ENCODE results near the gene KNDC1. TPM values are rescaled to one million over a fixed set of nuclear protein-coding genes. Genes with fewer than 3 reads are reported as not detected.

KNDC1 gene
- total RNA-seq, 1 donor from 2014 or later, result 0.54 TPM

DNA sequence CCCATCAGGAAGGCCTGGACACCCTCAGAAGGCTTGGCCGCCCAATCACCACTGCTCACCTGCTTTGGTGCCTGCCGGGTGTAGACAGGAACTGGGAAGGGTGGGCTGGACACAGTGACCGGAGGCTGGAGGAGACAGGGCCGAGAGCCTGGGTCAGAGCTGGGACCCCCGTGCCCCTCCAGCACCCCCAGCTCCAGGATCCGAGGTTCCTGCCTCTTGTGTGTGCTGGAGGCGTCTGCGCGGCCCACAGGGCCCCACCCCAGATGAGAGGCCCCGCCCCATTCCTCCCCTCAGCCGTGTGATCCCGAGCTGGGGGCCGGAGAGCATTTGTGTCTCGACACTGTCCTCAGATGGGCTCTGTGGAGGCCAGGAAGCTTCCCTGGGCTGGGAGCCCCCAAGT, 107.3 kb downstream of the KNDC1 start:
- Mint-ChIP-seq H3K27ac (no peak overlapping the region), H3K36me3 (ENCODE audit: low read depth) (peaks cover 20% of the 10 kb centered on the region), H3K4me1 (ENCODE audit: low read depth) (peaks cover 34% of the 10 kb centered on the region), H3K27me3 (ENCODE audit: insufficient read depth) (no peaks in the 10 kb centered on the region), H3K4me3 (no peak overlapping the region), H3K9me3 (no peaks in the 10 kb centered on the region)
- no peak for DNase-seq (ENCODE audit: low spot score)
- intact Hi-C loops (cut with micrococcal nuclease), result no loop called here

DNA sequence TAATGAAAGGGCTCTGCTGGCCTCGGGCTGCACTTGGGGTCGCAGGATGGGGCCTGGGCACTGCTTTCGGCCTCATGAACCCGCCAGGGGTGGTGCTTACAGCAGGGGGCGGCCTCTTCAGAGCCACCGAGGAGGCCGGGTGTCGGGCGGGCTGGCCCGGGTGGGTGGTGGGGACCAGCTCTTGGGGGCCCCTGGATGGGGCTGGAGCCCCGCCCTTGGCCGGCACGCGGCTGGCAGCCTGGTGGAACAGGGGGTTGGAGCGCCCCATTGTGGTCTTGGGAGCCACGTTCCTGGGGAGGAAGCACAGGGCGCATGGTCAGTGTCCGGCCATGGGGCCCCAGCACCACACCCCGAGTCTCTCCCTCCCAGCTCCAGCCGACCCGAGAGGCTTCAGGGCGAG, 107.8 kb downstream of the KNDC1 start:
- no peak overlapping the region for H3K27ac Mint-ChIP-seq

DNA sequence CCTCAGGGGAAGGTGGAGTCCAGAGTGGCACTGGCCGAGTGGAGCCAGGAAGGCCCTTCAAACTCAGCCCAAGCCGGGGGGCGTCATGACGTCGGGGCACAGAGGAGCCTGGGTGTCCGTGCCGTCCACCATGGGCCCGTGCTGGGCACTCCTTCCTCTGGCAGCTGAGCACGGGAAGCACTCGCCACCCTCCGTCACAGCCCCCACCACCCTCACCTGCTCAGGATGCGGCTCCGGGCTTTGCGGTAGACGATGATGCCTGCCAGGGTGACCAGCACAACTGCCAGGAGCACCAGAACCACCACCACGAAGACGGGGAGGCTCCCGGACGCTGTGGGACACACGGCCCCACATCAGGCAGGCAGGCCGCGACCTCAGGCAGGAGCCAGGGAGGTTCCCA, 108.5 kb downstream of the KNDC1 start:
- Mint-ChIP-seq H3K4me1 (ENCODE audit: low read depth) (peaks cover 22% of the 10 kb centered on the region), H3K36me3 (ENCODE audit: low read depth) (peaks cover 18% of the 10 kb centered on the region), H3K9me3 (no peaks in the 10 kb centered on the region), H3K27me3 (ENCODE audit: insufficient read depth) (no peaks in the 10 kb centered on the region), H3K4me3 (no peak overlapping the region), H3K27ac (no peak overlapping the region)
- intact Hi-C loops (cut with micrococcal nuclease), result no loop called here
- no peak for DNase-seq (ENCODE audit: low spot score)

More for the DNA sequence above, 107.8 kb downstream of the KNDC1 start:
- H3K27me3 Mint-ChIP-seq (ENCODE audit: insufficient read depth), result no peaks in the 10 kb centered on the region
- no peak for DNase-seq (ENCODE audit: low spot score)
- no peaks in the 10 kb centered on the region for H3K9me3 Mint-ChIP-seq
- H3K4me1 Mint-ChIP-seq (ENCODE audit: low read depth), result peaks cover 29% of the 10 kb centered on the region
- intact Hi-C loops (cut with micrococcal nuclease), result no loop called here
- H3K36me3 Mint-ChIP-seq (ENCODE audit: low read depth), result peaks cover 21% of the 10 kb centered on the region
- no peak overlapping the region for H3K4me3 Mint-ChIP-seq

DNA sequence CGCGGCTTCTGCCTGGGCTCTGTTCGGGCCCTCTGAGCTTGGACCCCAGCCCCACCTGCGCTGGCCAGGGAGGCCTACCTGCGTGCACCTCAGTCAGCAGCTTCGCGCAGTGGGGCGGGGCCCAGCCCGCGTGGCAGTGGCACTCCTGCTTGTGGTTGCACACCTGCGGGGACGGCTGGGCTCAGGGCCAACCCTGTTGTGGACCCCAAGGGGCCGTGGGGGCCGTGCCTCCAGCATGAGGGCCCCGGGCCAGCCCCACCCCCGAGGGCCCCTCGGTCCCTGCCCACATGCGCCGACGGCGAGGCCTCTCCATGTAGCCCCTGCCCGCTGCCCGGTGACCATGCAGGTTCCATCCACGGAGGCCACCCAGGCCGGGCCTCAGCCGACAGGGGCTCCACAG, 109.3 kb downstream of the KNDC1 start:
- intact Hi-C loops (cut with micrococcal nuclease), result no loop called here
- Mint-ChIP-seq H3K4me3 (no peak overlapping the region), H3K4me1 (ENCODE audit: low read depth) (peaks cover 15% of the 10 kb centered on the region), H3K9me3 (no peaks in the 10 kb centered on the region), H3K27ac (no peak overlapping the region), H3K27me3 (ENCODE audit: insufficient read depth) (no peaks in the 10 kb centered on the region), H3K36me3 (ENCODE audit: low read depth) (peaks cover 16% of the 10 kb centered on the region)
- no peak for DNase-seq (ENCODE audit: low spot score)

DNA sequence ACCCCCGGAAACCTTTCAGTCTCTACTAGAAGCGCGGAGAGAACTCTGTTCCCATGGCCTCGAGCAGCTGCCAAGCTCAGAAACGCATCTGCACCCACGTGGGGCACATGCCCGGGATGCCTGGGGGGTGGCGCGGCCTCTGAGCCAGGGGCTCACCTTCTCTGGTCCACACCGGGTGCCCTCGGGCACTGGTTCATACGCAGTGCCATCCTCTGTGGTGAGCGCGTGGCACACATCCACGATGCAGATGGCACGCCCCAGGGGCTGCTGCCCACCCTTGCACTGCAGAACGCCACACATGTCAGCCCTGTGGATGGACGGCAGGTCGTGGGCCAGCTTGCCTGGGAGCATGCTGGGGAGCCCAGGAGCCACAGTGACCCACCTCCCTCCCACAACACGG, 110.2 kb downstream of the KNDC1 start:
- no peaks in the 10 kb centered on the region for H3K27me3 Mint-ChIP-seq (ENCODE audit: insufficient read depth)
- no peak for DNase-seq (ENCODE audit: low spot score)
- peaks cover 13% of the 10 kb centered on the region for H3K36me3 Mint-ChIP-seq (ENCODE audit: low read depth)
- peaks cover 8% of the 10 kb centered on the region for H3K4me1 Mint-ChIP-seq (ENCODE audit: low read depth)
- no peak overlapping the region for H3K27ac Mint-ChIP-seq
- no peaks in the 10 kb centered on the region for H3K9me3 Mint-ChIP-seq
- H3K4me3 Mint-ChIP-seq, result no peak overlapping the region
- intact Hi-C loops (cut with micrococcal nuclease), result loop anchor here (10.0 kb wide), 2 partner anchors 965 to 1365 kb away; partner anchors contain the start of genes PPP2R2D and STK32C

DNA sequence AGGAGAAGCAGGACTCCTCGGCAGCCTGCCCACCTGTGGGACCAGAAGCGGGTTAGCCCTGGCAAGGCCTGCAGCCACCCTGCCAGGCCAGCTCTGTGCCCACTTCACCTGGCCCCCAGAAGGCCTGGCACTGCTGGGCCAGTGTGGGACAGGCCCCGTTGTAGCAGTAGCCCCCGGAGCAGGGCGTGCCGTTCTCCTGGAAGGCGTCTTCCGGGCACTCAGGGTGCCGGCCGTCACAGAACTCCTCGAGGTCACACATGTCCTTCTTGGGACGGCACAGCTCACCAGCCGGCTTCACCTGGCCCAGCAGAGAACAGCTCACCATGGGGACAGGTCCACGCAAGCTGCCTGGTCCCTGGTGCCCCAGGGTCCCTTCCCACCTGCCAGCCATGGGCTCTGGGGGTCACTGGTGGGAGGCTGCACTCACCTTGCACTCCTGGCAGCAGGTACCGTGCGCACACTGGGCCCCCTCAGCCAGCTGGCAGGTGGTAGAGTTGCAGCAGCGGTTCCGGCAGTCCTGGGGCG, 110.8 kb downstream of the KNDC1 start:
- Mint-ChIP-seq H3K4me3 (no peak overlapping the region), H3K27ac (no peak overlapping the region), H3K4me1 (ENCODE audit: low read depth) (peaks cover 1% of the 10 kb centered on the region), H3K27me3 (ENCODE audit: insufficient read depth) (no peaks in the 10 kb centered on the region), H3K9me3 (no peaks in the 10 kb centered on the region), H3K36me3 (ENCODE audit: low read depth) (peaks cover 8% of the 10 kb centered on the region)
- intact Hi-C loops (cut with micrococcal nuclease), result loop anchor here (10.0 kb wide), 2 partner anchors 966 to 1366 kb away; partner anchors contain the start of genes PPP2R2D and STK32C
- no peak for DNase-seq (ENCODE audit: low spot score)

DNA sequence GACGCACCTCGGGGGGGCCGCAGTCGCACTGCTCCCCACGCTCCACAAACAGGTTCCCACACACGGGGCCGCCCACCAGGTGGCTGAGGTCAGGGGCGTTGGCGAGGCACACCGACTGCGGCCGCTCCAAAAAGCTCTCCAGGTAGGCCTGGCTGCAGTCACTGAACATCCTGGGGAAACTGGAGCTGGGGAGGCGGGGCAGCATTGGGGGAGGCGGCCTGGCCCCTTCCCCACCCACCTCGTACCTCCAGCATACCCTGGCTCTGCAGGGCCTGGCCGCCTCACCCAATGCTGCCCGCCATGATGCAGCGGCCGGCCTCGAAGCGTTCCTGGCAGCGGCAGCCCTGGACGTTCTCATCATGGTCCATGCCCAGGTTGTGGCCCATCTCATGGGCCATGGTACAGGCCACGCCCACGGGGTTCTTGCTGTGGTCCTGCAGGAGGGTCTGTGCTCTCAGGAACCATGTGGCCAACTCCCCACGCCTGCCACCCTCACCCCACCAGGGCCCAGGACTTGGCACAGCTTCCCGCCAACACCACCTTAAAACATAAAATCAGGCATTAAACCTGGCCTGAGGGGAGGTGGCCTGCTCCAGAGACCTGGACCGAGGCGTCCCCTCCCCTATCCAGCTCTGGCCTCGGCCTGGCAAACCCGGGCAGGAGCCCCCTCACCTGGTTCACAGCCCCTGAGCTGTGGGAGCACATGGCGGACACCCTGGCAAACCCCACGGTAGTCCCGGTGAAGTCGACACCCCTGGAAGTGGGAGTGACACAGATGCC, 111.7 kb downstream of the KNDC1 start:
- Mint-ChIP-seq H3K27ac (no peak overlapping the region), H3K4me1 (ENCODE audit: low read depth) (no peaks in the 10 kb centered on the region), H3K4me3 (no peak overlapping the region), H3K27me3 (ENCODE audit: insufficient read depth) (no peaks in the 10 kb centered on the region), H3K9me3 (no peaks in the 10 kb centered on the region), H3K36me3 (ENCODE audit: low read depth) (peaks cover 7% of the 10 kb centered on the region)
- no peak for DNase-seq (ENCODE audit: low spot score)
- intact Hi-C loops (cut with micrococcal nuclease), result loop anchor here (10.0 kb wide), 2 partner anchors 967 to 1367 kb away; partner anchors contain the start of genes PPP2R2D and STK32C

DNA sequence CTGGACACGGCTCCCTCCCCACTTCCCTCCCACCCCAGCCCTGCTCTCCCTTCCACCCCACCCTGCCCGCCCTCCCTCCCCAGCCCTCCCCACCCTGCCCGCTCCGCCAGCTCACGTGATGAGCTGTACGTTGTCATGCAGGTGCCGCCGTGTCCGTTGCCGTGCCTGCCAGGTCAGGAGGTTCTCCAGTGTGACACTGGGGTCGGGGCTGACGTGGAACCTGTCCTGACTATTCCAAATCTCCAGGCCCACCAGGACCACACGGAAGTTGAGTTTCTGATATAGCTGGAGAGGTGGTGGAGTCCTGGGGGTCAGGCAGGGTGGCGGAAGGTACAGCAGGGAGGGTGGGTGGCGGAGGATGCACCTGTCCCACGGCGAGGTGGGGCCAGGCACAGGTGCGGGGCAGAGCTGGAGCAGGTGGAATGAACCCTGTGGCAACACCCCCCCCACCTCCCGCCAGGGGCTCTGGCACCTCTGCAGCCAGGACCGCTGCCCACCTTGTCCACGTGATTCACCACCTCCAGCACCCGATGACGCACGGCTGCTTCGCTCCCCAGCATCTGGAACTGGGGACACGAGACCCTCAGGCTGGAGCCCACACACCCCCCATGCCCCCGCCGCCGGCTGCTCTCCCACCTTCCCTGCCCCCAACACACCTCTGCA, 112.4 kb downstream of the KNDC1 start:
- intact Hi-C loops (cut with micrococcal nuclease), result loop anchor here (10.0 kb wide), 2 partner anchors 968 to 1368 kb away; partner anchors contain the start of genes PPP2R2D and STK32C
- no peak overlapping the region for H3K27ac Mint-ChIP-seq
- peaks cover 7% of the 10 kb centered on the region for H3K36me3 Mint-ChIP-seq (ENCODE audit: low read depth)
- no peak overlapping the region for H3K4me3 Mint-ChIP-seq
- H3K27me3 Mint-ChIP-seq (ENCODE audit: insufficient read depth), result no peaks in the 10 kb centered on the region
- no peaks in the 10 kb centered on the region for H3K9me3 Mint-ChIP-seq
- no peaks in the 10 kb centered on the region for H3K4me1 Mint-ChIP-seq (ENCODE audit: low read depth)
- no peak for DNase-seq (ENCODE audit: low spot score)

DNA sequence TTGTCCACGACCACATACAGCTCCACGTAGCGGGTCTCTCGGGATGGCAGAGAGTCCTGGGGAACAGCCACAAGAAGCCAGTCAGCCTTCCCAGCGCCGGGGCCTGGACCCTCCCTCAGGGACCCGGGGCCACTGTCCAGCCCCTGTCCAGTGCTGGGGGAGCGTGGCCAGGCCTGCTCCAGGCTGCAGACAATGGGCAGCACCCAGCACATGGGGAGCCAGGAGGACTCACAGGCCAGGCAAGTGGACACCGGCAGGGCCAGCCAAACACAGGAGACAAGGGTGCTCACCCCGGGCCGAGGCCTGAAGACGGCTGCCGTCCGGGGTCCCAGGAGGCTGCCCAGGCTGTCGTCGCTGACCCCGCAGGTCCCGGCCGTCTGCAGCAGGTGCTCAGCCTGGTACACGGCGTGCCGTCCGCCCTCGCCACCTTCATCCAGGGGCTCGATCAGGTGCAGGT, 113.0 kb downstream of the KNDC1 start:
- H3K27me3 Mint-ChIP-seq (ENCODE audit: insufficient read depth), result no peaks in the 10 kb centered on the region
- intact Hi-C loops (cut with micrococcal nuclease), result loop anchor here (10.0 kb wide), 2 partner anchors 968 to 1368 kb away; partner anchors contain the start of genes PPP2R2D and STK32C
- no peak overlapping the region for H3K27ac Mint-ChIP-seq
- no peak overlapping the region for H3K4me3 Mint-ChIP-seq
- no peaks in the 10 kb centered on the region for H3K9me3 Mint-ChIP-seq
- peaks cover 7% of the 10 kb centered on the region for H3K36me3 Mint-ChIP-seq (ENCODE audit: low read depth)
- no peak for DNase-seq (ENCODE audit: low spot score)
- peaks cover 5% of the 10 kb centered on the region for H3K4me1 Mint-ChIP-seq (ENCODE audit: low read depth)

DNA sequence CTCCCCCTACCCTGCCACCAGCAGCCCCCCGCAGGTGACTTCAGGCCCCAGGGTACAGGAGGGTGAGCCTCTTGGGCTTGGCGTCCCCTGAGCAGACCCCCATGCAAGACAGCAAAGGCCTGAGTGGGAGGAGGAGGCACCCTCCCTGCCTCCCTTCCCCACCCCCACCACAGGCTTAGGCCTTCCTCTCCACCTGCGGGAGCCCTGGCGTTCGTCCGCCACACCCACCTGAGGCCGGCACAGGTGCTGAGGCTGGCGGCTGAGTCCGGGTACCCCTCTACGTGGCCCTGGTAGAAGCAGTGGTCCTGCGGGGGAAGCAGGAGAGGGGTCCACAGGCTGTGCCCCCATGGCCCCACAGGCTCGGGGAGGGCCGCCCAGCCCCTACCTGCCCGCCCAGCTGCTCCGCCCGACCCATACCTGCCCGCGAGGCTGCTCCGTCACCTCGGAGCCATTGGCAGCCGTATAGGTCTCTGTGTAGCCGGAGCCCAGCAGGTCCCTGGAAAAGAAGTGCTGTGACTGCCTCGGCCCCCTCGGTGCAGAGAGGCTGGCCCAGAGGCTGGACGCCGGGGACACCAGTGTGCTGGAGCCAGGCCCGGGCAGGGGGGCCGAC, 113.6 kb downstream of the KNDC1 start:
- H3K27ac Mint-ChIP-seq, result no peak overlapping the region
- H3K4me3 Mint-ChIP-seq, result no peak overlapping the region
- H3K27me3 Mint-ChIP-seq (ENCODE audit: insufficient read depth), result no peaks in the 10 kb centered on the region
- peaks cover 10% of the 10 kb centered on the region for H3K36me3 Mint-ChIP-seq (ENCODE audit: low read depth)
- intact Hi-C loops (cut with micrococcal nuclease), result loop anchor here (2.0 to 10.0 kb wide), 3 partner anchors 117 to 1369 kb away; partner anchors contain the start of genes PPP2R2D and STK32C
- DNase-seq (ENCODE audit: low spot score), result no peak
- H3K9me3 Mint-ChIP-seq, result no peaks in the 10 kb centered on the region
- H3K4me1 Mint-ChIP-seq (ENCODE audit: low read depth), result peaks cover 11% of the 10 kb centered on the region

DNA sequence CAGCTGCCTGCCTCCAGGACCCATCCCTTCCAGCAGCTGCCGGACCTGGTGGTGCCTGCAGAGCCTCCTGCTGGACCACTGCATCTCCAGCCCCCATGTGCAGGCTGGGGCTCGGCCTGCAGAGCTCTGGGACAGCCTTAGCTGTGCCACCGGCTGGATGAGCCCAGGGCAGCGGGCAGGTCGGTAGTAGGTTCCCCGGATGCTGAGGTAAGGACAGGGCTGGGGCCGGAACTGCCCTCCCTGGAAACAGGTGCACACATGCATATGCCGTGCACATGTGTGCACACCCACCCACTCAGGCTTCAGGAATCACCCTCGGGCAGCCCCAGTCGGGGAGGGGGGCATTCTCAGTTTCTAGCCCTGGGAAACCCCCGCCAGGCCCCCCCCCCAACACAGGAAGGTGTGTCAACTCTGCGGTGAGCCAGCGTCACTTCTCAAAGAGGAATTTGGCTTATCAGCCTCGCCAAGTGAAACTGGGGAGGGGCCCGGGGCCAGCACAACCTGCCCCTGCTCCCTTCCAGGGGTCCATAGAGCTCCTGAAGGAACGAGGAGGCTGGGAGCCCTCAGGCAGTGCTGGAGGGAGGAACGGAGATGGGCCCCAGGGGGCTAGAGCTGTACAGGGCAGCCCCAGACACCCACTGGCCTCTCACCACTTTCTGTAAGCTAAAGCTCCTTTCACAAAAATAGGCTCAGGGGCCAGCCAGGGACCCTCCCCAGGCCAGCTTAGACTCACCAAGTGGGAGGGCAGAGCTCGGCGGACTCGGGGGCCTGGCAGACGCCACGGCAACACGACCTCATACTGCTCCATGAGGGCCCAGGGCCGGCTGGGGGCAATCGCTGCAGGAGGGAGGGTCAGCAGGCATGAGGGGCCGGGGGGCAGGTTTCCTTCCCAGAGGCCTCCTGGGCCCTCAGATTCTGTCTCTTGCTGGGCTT, 115.0 kb downstream of the KNDC1 start:
- Mint-ChIP-seq H3K4me3 (peak overlapping the region; percentile 92), H3K36me3 (ENCODE audit: low read depth) (peaks cover 15% of the 10 kb centered on the region), H3K27me3 (ENCODE audit: insufficient read depth) (no peaks in the 10 kb centered on the region), H3K27ac (peak overlapping the region; percentile 92), H3K4me1 (ENCODE audit: low read depth) (peaks cover 14% of the 10 kb centered on the region), H3K9me3 (no peaks in the 10 kb centered on the region)
- intact Hi-C loops (cut with micrococcal nuclease), result loop anchor here (1.0 to 10.0 kb wide), 5 partner anchors 14 to 1370 kb away; partner anchors contain the start of genes PPP2R2D and STK32C
- DNase-seq (ENCODE audit: low spot score), result peak; percentile 65

Measured in activated T-helper 1 cell treated with anti-CD3 and anti-CD28 coated beads, Interleukin-12 subunit alpha, Interleukin-12 subunit beta, Interleukin-2, Interleukin-4 antibody, amounts not matched to agents 30 ng/mL and 10 ng/mL and 1 ng/mL, durations not matched to agents 14 hours and 24 hours and 36 hours (primary cell).